Amygdala (tissue), 56 donors: ENCODE results near the gene COL2A1.
A peak's percentile ranks its signal among the peaks of the same experiment; 100 is the strongest.

Experiments used
- DNase-seq, 56 donors: peaks; one replicate each; lab custom pipeline; 2025; lab: John Stamatoyannopoulos, UW

The COL2A1 gene

GRCh38 chr12:47993491-47993890 is 10.8 kb downstream of the COL2A1 start:
- DNase-seq: no peak

GRCh38 chr12:47992776-47993175 is 11.5 kb downstream of the COL2A1 start:
- DNase-seq: no peak

- no peak for DNase-seq
Measured at GRCh38 chr12:47991106-47992061, 12.9 kb downstream of the COL2A1 start.

- DNase-seq: no peak
Measured at GRCh38 chr12:47990351-47991105, 13.7 kb downstream of the COL2A1 start.

- no peak for DNase-seq
Measured at GRCh38 chr12:47989666-47990065, 14.6 kb downstream of the COL2A1 start.

GRCh38 chr12:47989023-47989417 is 15.3 kb downstream of the COL2A1 start:
- DNase-seq: no peak

GRCh38 chr12:47988073-47989022 is 15.9 kb downstream of the COL2A1 start:
- no peak for DNase-seq

- peak in 3 of 56 donors; percentile 11 to 20 (median 19) for DNase-seq
Measured at GRCh38 chr12:47987411-47988072, 16.7 kb downstream of the COL2A1 start.

GRCh38 chr12:47986832-47987231 is 17.4 kb downstream of the COL2A1 start:
- DNase-seq: no peak

GRCh38 chr12:47986291-47986660 is 18.0 kb downstream of the COL2A1 start:
- DNase-seq: no peak

GRCh38 chr12:47985596-47986290 is 18.5 kb downstream of the COL2A1 start:
- DNase-seq: no peak

GRCh38 chr12:47984331-47984801 is 19.9 kb downstream of the COL2A1 start:
- DNase-seq: no peak

- peak in 3 of 56 donors; percentile 13 to 19 (median 14) for DNase-seq
Measured at GRCh38 chr12:47983541-47984115, 20.6 kb downstream of the COL2A1 start.

GRCh38 chr12:47982770-47983169 is 21.5 kb downstream of the COL2A1 start:
- no peak for DNase-seq

- DNase-seq: no peak
Measured at GRCh38 chr12:47982311-47982710, 22.0 kb downstream of the COL2A1 start.

- no peak for DNase-seq
Measured at GRCh38 chr12:47981496-47982260, 22.6 kb downstream of the COL2A1 start.

- no peak for DNase-seq
Measured at GRCh38 chr12:47980779-47981495, 23.3 kb downstream of the COL2A1 start.
